ENCODE measurements around the gene AMD1. TPM values are rescaled to one million over a fixed set of nuclear protein-coding genes. Genes with fewer than 3 reads are reported as not detected.

AMD1 gene
- polyA plus RNA-seq, 2 of the 4 experiments (the other 2 are of a cell fraction): 89.2 to 147 TPM

GRCh38 chr6:110930781-110931180 lies 56.2 kb downstream of the AMD1 start:
- H3K4me3 ChIP-seq: no peak overlapping the region
- WGBS (ENCODE audit: missing lambda C conversion rate): 72% methylated on average over 3 of the region's 3 CpGs
- H3K4me1 ChIP-seq: no peaks in the 10 kb centered on the region
- POLR2A ChIA-PET: no interaction called here
- TF ChIP-seq PBX3 (IDR thresholded peaks at IDR 0.05) (no peak), CTCF (IDR thresholded peaks at IDR 0.05) (no peak)
- no peaks in the 10 kb centered on the region for H3K9me3 ChIP-seq
- no peak overlapping the region for H3K4me2 ChIP-seq
- CTCF ChIA-PET: interaction anchor here (0.6 kb wide), 1 partner anchor 20 kb away, joined by 3 read pairs; no protein-coding TSS in a partner anchor
- FAIRE-seq (no peak), DNase-seq (ENCODE audit: low read depth in 1 of 2, low spot score in 1 of 2) (no peak), ATAC-seq (no peak)
- H3K27ac ChIP-seq: no peak overlapping the region

- H3K4me1 ChIP-seq: 0 out of 3 replicates have a peak, but pooled peaks cover 4% of the 10 kb centered on the region
- WGBS (ENCODE audit: missing lambda C conversion rate): 79% methylated on average over 2 of the region's 2 CpGs
- TF ChIP-seq HDAC2 (IDR thresholded peaks at IDR 0.05) (no peak), RARB (CRISPR knock-in tag; IDR thresholded peaks at IDR 0.05) (no peak), EP300 (IDR thresholded peaks at IDR 0.05) (no peak), KDM1A (IDR thresholded peaks at IDR 0.05; ENCODE audit: low read depth) (no peak), ZC3H11A (IDR thresholded peaks at IDR 0.05) (no peak), KDM5A (IDR thresholded peaks at IDR 0.05) (no peak), ZNF302 (CRISPR knock-in tag; IDR thresholded peaks at IDR 0.05) (no peak), REST (IDR thresholded peaks at IDR 0.05) (no peak), RAD21 (conservative IDR thresholded peaks at IDR 0.05 in 1 of 2, IDR thresholded peaks at IDR 0.05 in 1 of 2) (no peak), E2F6 (IDR thresholded peaks at IDR 0.05; ENCODE audit: borderline replicate concordance, low read depth) (no peak), HEYL (CRISPR knock-in tag; IDR thresholded peaks at IDR 0.05) (no peak), ZSCAN20 (CRISPR knock-in tag; IDR thresholded peaks at IDR 0.05) (no peak), RNF2 (IDR thresholded peaks at IDR 0.05; ENCODE audit: borderline replicate concordance, low read depth) (no peak), EHMT2 (IDR thresholded peaks at IDR 0.05; ENCODE audit: low read depth) (no peak), CEBPB (IDR thresholded peaks at IDR 0.05) (no peak)
- H3K9me3 ChIP-seq: no peaks in the 10 kb centered on the region
- FAIRE-seq (no peak), DNase-seq (ENCODE audit: low read depth in 1 of 2, low spot score in 1 of 2) (no peak), ATAC-seq (no peak)
- ChIA-PET CTCF (interaction anchor here (0.8 kb wide), 1 partner anchor 15 kb away, joined by 4 read pairs; no protein-coding TSS in a partner anchor), POLR2A (interaction anchor here (1.6 kb wide), 1 partner anchor 58 kb away, joined by 3 read pairs; no protein-coding TSS in a partner anchor)
- H3K27ac ChIP-seq: no peak overlapping the region
- H3K4me2 ChIP-seq: no peak overlapping the region
- no peak overlapping the region for H3K4me3 ChIP-seq
Observed at GRCh38 chr6:110933912-110934311, 59.3 kb downstream of the AMD1 start.

All from A549 (cell line).